SU-DHL-6 (cell line): ENCODE measurements around the gene PINLYP.

Experiments used
- CTCF ChIP-seq: fragments of 200-600 bp; sonication (generic); IDR thresholded peaks from one replicate; pipeline ENCODE4 v1.5.1; 2017; ENCODE audit warnings: antibody characterized with exemption, mild to moderate bottlenecking, low read length, moderate library complexity; ENCODE audit not compliant: insufficient read depth, poor library complexity, severe bottlenecking
- EZH2phosphoT487 ChIP-seq: fragments of 200-600 bp; sonication (generic), shearing (Covaris generic); conservative IDR thresholded peaks from 2 replicates; pipeline ENCODE4 v1.6.1; 2018; ENCODE audit warnings: mild to moderate bottlenecking, antibody characterized with exemption, low read length, moderate library complexity, mixed read lengths

- TF ChIP-seq CTCF (no peak), EZH2phosphoT487 (no peak)
These were observed 29.0 kb upstream of the PINLYP start for GRCh38 chr19:43546581-43546980.
